Lower lobe of right lung (tissue), 2 donors: ENCODE results near the gene CRYGN. TPM values are rescaled to one million over a fixed set of nuclear protein-coding genes. Genes with fewer than 3 reads are reported as not detected.

Source experiments
- ATAC-seq, 2 donors: fragments of 200-7000 bp; cut with Tn5 transposase; one replicate each; pipeline ENCODE4 v1.9.1; 2020 to 2022; ENCODE audit warnings: mild to moderate bottlenecking in 2 of 2, moderate library complexity in 2 of 2
- DNase-seq: peaks from one replicate; pipeline ENCODE4 v3.0.0-alpha.2; 2020
- H3K27ac ChIP-seq: fragments of 200-600 bp; one replicate; pipeline ENCODE4 v1.8.0; 2022
- H3K27me3 ChIP-seq: fragments of 200-600 bp; one replicate; pipeline ENCODE4 v1.8.0; 2022; ENCODE audit warnings: low read depth
- H3K36me3 ChIP-seq: fragments of 200-600 bp; one replicate; pipeline ENCODE4 v1.8.0; 2022; ENCODE audit warnings: mild to moderate bottlenecking
- H3K4me1 ChIP-seq: fragments of 200-600 bp; one replicate; pipeline ENCODE4 v1.8.0; 2022
- H3K4me3 ChIP-seq: fragments of 200-600 bp; one replicate; pipeline ENCODE4 v1.8.0; 2022; ENCODE audit warnings: mild to moderate bottlenecking
- H3K9me3 ChIP-seq: fragments of 200-600 bp; one replicate; pipeline ENCODE4 v1.8.0; 2022
- CTCF ChIP-seq: fragments of 200-600 bp; IDR thresholded peaks from one replicate; pipeline ENCODE4 v1.8.0; 2022; ENCODE audit warnings: antibody characterized with exemption, mild to moderate bottlenecking
- intact Hi-C: fragments of 100-400 bp; cut with DNase I; formaldehyde crosslinking; loops from one replicate; pipeline ENCODE4 v1.11.0; 2022
- long read RNA-seq: library from polyadenylated mRNA; unstranded; transcript quantifications from one replicate; pipeline ENCODE4 v2.0.0, GENCODE V29; 2021
- total RNA-seq: library from RNA; stranded (reverse); fragmentation: NEBNext Ultra II Directional; extraction: Animal tissue kit (Norgen Biotek cat#: 25700); gene quantifications from one replicate; pipeline ENCODE4 v1.2.1, GENCODE V29; 2021
- donor health status: DM: no; HTN: yes; CAD: no; lungs with severe emphysema.

CRYGN gene, protein sequence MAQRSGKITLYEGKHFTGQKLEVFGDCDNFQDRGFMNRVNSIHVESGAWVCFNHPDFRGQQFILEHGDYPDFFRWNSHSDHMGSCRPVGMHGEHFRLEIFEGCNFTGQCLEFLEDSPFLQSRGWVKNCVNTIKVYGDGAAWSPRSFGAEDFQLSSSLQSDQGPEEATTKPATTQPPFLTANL
- not detected for total RNA-seq
- long read RNA-seq, partial matches to known transcripts, result 0 of 2 reads
- long read RNA-seq, other reads (novel, unspliced or antisense), result 2 of 2 reads

DNA sequence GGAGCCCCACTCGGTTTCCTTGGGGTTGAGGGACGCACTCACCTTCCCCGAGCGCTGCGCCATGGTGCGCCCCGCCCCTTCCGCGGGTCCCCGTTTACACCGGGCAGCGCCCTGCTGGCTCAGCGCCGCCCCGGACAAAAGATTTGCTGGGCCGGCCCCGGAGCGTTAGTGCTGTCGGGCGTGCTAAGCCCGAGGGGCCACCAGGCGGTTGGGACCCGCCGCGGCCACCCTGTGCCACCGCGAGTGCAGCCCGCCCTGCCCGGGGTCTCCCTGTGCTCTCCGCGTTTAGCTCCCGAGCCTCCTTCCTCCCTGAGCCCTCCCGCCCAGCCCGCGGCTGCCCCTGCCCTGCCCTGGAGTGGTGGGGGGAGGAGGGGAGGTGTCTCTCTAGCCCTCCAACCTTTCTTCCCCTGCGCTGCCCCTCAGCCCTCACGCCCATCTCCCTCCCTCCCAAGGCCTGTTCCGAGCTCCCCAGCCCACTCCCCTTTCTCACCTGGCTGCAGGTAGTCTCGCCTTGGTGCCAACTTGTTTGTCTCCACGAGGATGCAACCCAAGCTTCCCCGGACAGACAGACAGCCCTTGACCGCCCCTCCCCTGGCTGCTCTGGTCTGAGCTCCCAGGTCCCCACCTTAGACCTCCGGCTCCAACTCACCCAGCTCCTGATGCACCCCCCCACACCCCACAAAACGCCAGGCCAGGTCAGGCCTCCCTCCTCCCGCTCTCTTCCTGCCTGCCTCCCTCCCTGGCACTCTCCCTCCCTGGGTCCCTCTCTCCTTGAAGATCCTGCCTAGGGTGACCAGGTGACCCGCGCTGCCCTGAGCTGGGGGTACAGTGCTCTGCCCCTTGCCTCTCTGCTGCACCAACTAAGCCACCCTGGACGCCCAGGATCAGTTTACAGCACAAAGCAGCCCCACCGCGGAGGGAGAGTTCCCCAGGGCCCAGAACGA lies at the start of gene CRYGN:
TSS of gene CRYGN (minus strand) at position 287 of the 944 bp plus-strand sequence. CDS start at position 63, 224 bp downstream.
- no peak for TF ChIP-seq CTCF
- Histone ChIP-seq H3K36me3 (no peaks in the 10 kb centered on the region), H3K4me1 (peaks cover 19% of the 10 kb centered on the region), H3K27ac (no peak within 1 kb of the TSS), H3K4me3 (peak within 1 kb of the TSS; percentile 39), H3K27me3 (peaks cover 15% of the 10 kb centered on the region), H3K9me3 (no peaks in the 10 kb centered on the region)
- intact Hi-C loops, result loop anchor here (10.0 kb wide), 1 partner anchor 65 kb away; no protein-coding TSS in a partner anchor
- no peak for DNase-seq
- ATAC-seq, result peak; percentile 21 to 27

GRCh38 chr7:151489498-151489897 lies 49.6 kb upstream of the CRYGN start:
- Histone ChIP-seq H3K27ac (no peak overlapping the region), H3K36me3 (peaks cover 48% of the 10 kb centered on the region), H3K9me3 (no peaks in the 10 kb centered on the region), H3K4me1 (peaks cover 30% of the 10 kb centered on the region), H3K4me3 (no peak overlapping the region), H3K27me3 (no peaks in the 10 kb centered on the region)
- intact Hi-C loops, result no loop called here
- TF ChIP-seq CTCF, result no peak
- ATAC-seq (no peak), DNase-seq (no peak)

DNA sequence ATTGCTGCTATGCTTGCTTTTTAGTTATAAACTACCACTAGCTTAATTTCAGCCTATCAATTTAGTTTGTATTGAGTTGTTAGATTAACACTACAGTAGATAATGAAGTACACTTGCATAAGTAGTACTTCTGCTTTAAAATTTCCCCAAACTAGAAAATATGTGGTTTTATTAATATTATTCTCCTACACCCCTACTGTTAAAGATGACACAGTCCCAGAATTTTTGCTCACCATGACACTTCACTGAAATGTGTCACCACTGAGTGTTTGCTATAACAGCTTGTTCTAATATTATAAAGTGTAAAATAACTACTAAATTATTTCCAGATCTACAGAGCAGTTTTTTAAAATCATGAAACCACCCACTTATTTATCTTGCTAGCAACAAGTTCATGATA lies 48.2 kb upstream of the CRYGN start:
- no peak for ATAC-seq
- Histone ChIP-seq H3K9me3 (no peaks in the 10 kb centered on the region), H3K36me3 (peaks cover 61% of the 10 kb centered on the region), H3K4me3 (no peak overlapping the region), H3K27ac (no peak overlapping the region), H3K27me3 (no peaks in the 10 kb centered on the region), H3K4me1 (peaks cover 19% of the 10 kb centered on the region)
- DNase-seq, result no peak
- no peak for TF ChIP-seq CTCF
- intact Hi-C loops, result no loop called here

GRCh38 chr7:151487228-151487627 lies 47.3 kb upstream of the CRYGN start:
- intact Hi-C loops, result no loop called here
- H3K27me3 ChIP-seq, result no peaks in the 10 kb centered on the region
- TF ChIP-seq CTCF, result no peak
- H3K36me3 ChIP-seq, result peaks cover 69% of the 10 kb centered on the region
- H3K4me3 ChIP-seq, result no peak overlapping the region
- H3K27ac ChIP-seq, result no peak overlapping the region
- ATAC-seq, result no peak
- H3K4me1 ChIP-seq, result peaks cover 19% of the 10 kb centered on the region
- no peak for DNase-seq
- no peaks in the 10 kb centered on the region for H3K9me3 ChIP-seq

- DNase-seq (no peak), ATAC-seq (no peak)
- Histone ChIP-seq H3K36me3 (peaks cover 77% of the 10 kb centered on the region), H3K27ac (no peak overlapping the region), H3K4me1 (peaks cover 8% of the 10 kb centered on the region), H3K27me3 (no peaks in the 10 kb centered on the region), H3K4me3 (no peak overlapping the region), H3K9me3 (no peaks in the 10 kb centered on the region)
- TF ChIP-seq CTCF, result no peak
- intact Hi-C loops, result no loop called here
These were observed 46.1 kb upstream of the CRYGN start for GRCh38 chr7:151486074-151486473.
